GM21381 (cell line): ENCODE results near the gene TNNT1.

Experiments used
- ATAC-seq: cut with Tn5 transposase; IDR thresholded peaks from one replicate; pipeline ENCODE4 v1.9.1; 2021; ENCODE audit warnings: mild to moderate bottlenecking, moderate library complexity; ENCODE audit not compliant: unreplicated experiment

The TNNT1 gene

GRCh38 chr19:55146078-55146704, 2.8 kb downstream of the TNNT1 start:
- ATAC-seq = no peak

GRCh38 chr19:55145232-55145631, 3.8 kb downstream of the TNNT1 start:
- no peak for ATAC-seq

GRCh38 chr19:55141696-55142095, 7.3 kb downstream of the TNNT1 start:
- ATAC-seq = no peak

- no peak for ATAC-seq
Measured at GRCh38 chr19:55137915-55138314, 11.1 kb downstream of the TNNT1 start.

- ATAC-seq = no peak
Measured at GRCh38 chr19:55136399-55137102, 12.5 kb downstream of the TNNT1 start.

- ATAC-seq = no peak
Measured at GRCh38 chr19:55134736-55135135, 14.3 kb downstream of the TNNT1 start.

- ATAC-seq = no peak
Measured at GRCh38 chr19:55133639-55134444, 15.2 kb downstream of the TNNT1 start.

GRCh38 chr19:55132453-55133129, 16.4 kb downstream of the TNNT1 start:
- no peak for ATAC-seq

- no peak for ATAC-seq
Measured at GRCh38 chr19:55131421-55131820, 17.6 kb downstream of the TNNT1 start.

- ATAC-seq = no peak
Measured at GRCh38 chr19:55119053-55119452, 30.0 kb downstream of the TNNT1 start.

- ATAC-seq = no peak
Measured at GRCh38 chr19:55118401-55118991, 30.5 kb downstream of the TNNT1 start.

GRCh38 chr19:55117663-55118391, 31.2 kb downstream of the TNNT1 start:
- ATAC-seq = peak; percentile 86

- peak; percentile 13 for ATAC-seq
Measured at GRCh38 chr19:55116859-55117662, 31.9 kb downstream of the TNNT1 start, which contains the start of gene PPP1R12C. Gene PPP1R12C, minus strand, starts transcription at chr19:55117637. Its CDS starts 94 bp downstream, at chr19:55117543.

- peak; percentile 9 for ATAC-seq
Measured at GRCh38 chr19:55116232-55116858, 32.7 kb downstream of the TNNT1 start.

GRCh38 chr19:55115446-55116065, 33.5 kb downstream of the TNNT1 start:
- ATAC-seq = no peak

- no peak for ATAC-seq
Measured at GRCh38 chr19:55114566-55115145, 34.4 kb downstream of the TNNT1 start.

- ATAC-seq = no peak
Measured at GRCh38 chr19:55113570-55114039, 35.4 kb downstream of the TNNT1 start.
